GM12892 (cell line): Measurements from ENCODE around the gene OTUB2.

Experiments
- POLR2A ChIP-seq: IDR thresholded peaks from 2 replicates; pipeline ENCODE4 v1.6.1; 2011; ENCODE audit warnings: low read depth, low read length, control low read depth
- POLR2AphosphoS5 ChIP-seq: IDR thresholded peaks from 2 replicates; pipeline ENCODE4 v1.6.1; 2011; ENCODE audit warnings: low read depth, low read length, control low read depth
- TAF1 ChIP-seq: IDR thresholded peaks from 2 replicates; pipeline ENCODE4 v1.6.1; 2011; ENCODE audit warnings: low read depth, mild to moderate bottlenecking, control low read depth, low read length, borderline replicate concordance

GRCh38 chr14:94050231-94050880 is 24.2 kb downstream of the OTUB2 start:
- TF ChIP-seq POLR2A (no peak; the same call in 1 of the 2 replicates), TAF1 (no peak), POLR2AphosphoS5 (no peak)
